GM10266 (cell line): ENCODE measurements around the gene JADE2.

Experiments used
- DNase-seq: peaks from one replicate; pipeline ENCODE4 v3.0.0; 2012; ENCODE audit errors: extremely low spot score
- CTCF ChIP-seq: IDR thresholded peaks from 2 replicates; pipeline ENCODE4 v1.5.1; 2012; ENCODE audit warnings: mild to moderate bottlenecking, low read depth; ENCODE audit not compliant: control insufficient read depth, insufficient read depth; ENCODE audit errors: missing control alignments

Gene JADE2

DNA sequence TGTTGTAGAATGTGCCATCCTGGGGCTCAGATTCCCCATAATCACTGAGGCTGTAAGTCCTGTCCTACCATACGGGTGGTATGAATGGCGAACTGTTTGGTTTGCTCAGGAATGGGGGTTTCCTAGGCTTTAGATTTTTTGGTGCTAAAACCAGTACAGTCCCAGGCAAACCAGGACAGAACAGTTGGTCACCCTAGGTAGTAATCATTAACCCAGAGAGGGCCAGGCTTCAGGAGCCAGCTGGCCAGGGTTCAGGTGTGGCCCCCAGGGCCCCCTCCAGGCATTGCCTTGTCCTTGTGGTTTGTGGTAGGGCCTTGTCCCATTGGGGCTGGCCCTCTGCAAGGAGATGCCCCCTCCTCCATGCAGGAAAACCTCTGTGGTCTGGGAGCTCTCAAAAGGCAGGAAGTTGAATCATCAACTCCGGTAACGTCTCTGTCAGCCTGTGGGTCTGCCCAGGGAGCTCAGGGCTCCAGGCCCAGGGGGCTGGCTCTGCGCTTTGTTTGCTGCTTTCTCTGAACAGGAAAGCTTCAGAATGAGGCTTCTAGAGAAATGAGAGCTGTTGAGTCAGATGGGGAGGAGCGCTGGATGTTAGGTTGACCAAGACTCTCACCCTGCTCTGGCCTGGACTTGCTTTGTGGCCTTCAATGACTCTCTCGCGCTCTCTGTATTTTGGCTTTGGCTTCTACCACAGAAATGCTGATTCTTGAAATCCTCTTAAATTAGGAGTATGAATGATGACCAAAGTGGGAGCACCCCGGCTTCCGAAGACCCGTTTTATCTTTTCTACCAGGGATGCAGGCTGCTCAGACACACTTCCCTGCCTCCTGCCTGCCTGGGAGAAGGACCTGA is 22.2 kb upstream of the JADE2 start:
- TF ChIP-seq CTCF: no peak
- peak; percentile 62 for DNase-seq

- no peak for DNase-seq
- no peak for TF ChIP-seq CTCF
These were observed 21.5 kb upstream of the JADE2 start for GRCh38 chr5:134503937-134504437.

- TF ChIP-seq CTCF: no peak
- DNase-seq: no peak
These were observed 20.7 kb upstream of the JADE2 start for GRCh38 chr5:134504629-134505300.

- DNase-seq: no peak
- no peak for TF ChIP-seq CTCF
These were observed 19.1 kb upstream of the JADE2 start for GRCh38 chr5:134506054-134507039.

- TF ChIP-seq CTCF: no peak
- no peak for DNase-seq
These were observed 18.0 kb upstream of the JADE2 start for GRCh38 chr5:134507452-134507851.

DNA sequence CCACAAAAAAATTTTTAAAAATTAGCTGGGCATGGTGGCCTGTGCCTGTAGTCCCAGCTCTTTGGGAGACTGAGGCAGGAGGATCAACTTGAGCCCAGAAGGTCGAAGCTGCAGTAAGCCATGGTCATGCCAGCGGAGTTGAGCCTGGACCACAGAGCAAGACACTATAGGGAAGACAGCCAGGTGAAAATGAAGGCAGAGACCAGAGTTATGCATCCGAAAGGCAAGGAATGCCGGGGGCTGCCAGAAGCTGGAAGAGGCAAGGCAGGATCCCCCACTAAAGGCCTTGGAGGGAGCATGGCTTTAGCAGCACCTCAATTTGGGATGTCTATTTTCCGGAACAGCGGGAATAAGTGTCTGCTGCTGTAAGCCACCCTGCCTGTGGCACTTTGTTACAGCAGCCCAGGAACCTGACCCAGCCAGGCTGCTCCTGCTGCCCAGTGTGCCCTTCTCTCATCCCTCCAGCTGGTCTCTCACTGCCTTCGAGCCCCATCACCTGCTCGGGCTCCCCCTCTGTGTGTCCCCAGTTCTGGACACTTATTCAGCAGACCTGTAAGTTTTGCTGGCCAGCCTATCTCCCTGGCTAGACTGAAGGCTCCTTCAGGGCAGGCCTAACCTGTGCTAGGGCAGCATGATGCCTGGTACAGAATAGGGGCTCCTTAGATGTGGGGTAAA is 16.8 kb upstream of the JADE2 start:
- DNase-seq: no peak
- no peak for TF ChIP-seq CTCF
